RWPE2 (cell line): ENCODE data around the gene EZH2.

Source experiments
- ATAC-seq: fragments of 200-7000 bp; cut with Tn5 transposase; 3 replicates; pipeline ENCODE4 v1.9.1; 2021; ENCODE audit warnings: low read depth
- DNase-seq: peaks from one replicate; pipeline ENCODE4 v3.0.0-alpha.2; 2020; ENCODE audit warnings: low spot score
- H3K27ac ChIP-seq: fragments of 450-650 bp; 2 replicates; pipeline ENCODE4 v1.5.1; 2017; ENCODE audit warnings: mild to moderate bottlenecking; ENCODE audit not compliant: poor library complexity, severe bottlenecking
- H3K27me3 ChIP-seq: fragments of 250-450 bp; sonication (Bioruptor Pico); 2 replicates; pipeline ENCODE4 v1.5.1; 2021; ENCODE audit warnings: mild to moderate bottlenecking, moderate library complexity; ENCODE audit not compliant: insufficient read depth, poor library complexity, severe bottlenecking
- H3K36me3 ChIP-seq: fragments of 250-450 bp; sonication (Bioruptor Pico); 2 replicates; pipeline ENCODE4 v1.5.1; 2020; ENCODE audit warnings: low read depth, mild to moderate bottlenecking, moderate library complexity
- H3K4me1 ChIP-seq: fragments of 250-450 bp; sonication (Bioruptor Pico); 2 replicates; pipeline ENCODE4 v1.5.1; 2021; ENCODE audit warnings: mild to moderate bottlenecking, moderate library complexity; ENCODE audit not compliant: insufficient read depth, poor library complexity, severe bottlenecking
- H3K4me3 ChIP-seq: fragments of 250-450 bp; sonication (Bioruptor Pico); 2 replicates; pipeline ENCODE4 v1.5.1; 2021; ENCODE audit warnings: mild to moderate bottlenecking, moderate library complexity; ENCODE audit not compliant: severe bottlenecking
- H3K9me3 ChIP-seq: fragments of 250-450 bp; sonication (Bioruptor Pico); 2 replicates; pipeline ENCODE4 v1.5.1; 2021; ENCODE audit warnings: mild to moderate bottlenecking, moderate library complexity; ENCODE audit not compliant: severe bottlenecking
- TF ChIP-seq, protein P1 (sequence below): fragments of 450-650 bp; IDR thresholded peaks from one replicate; pipeline ENCODE4 v1.5.1; 2017; ENCODE audit warnings: mild to moderate bottlenecking, moderate library complexity; ENCODE audit not compliant: poor library complexity, severe bottlenecking

EZH2 gene

DNA sequence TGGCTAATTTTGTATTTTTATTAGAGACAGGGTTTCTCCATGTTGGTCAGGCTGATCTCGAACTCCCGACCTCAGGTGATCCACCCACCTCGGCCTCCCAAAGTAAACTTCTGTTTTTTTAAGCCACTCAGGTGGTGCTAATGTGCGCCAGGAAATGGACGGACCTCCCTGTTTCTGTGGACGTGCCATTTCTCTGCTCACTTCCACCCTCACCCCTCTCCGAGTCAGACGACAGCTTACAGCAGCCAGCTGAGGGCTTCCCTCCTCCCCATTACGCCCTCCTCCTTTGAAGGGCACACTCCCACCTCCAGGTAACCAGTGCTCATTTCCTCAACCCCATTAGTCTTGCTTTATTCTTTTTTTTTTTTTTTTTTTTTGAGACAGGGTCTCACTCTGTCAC is 41.7 kb upstream of the EZH2 start:
- Histone ChIP-seq H3K36me3 (no peaks in the 10 kb centered on the region), H3K9me3 (no peaks in the 10 kb centered on the region), H3K4me3 (no peak overlapping the region), H3K27me3 (no peaks in the 10 kb centered on the region), H3K27ac (no peak overlapping the region), H3K4me1 (no peaks in the 10 kb centered on the region)
- DNase-seq (no peak), ATAC-seq (no peak)
- TF ChIP-seq, protein P1, sequence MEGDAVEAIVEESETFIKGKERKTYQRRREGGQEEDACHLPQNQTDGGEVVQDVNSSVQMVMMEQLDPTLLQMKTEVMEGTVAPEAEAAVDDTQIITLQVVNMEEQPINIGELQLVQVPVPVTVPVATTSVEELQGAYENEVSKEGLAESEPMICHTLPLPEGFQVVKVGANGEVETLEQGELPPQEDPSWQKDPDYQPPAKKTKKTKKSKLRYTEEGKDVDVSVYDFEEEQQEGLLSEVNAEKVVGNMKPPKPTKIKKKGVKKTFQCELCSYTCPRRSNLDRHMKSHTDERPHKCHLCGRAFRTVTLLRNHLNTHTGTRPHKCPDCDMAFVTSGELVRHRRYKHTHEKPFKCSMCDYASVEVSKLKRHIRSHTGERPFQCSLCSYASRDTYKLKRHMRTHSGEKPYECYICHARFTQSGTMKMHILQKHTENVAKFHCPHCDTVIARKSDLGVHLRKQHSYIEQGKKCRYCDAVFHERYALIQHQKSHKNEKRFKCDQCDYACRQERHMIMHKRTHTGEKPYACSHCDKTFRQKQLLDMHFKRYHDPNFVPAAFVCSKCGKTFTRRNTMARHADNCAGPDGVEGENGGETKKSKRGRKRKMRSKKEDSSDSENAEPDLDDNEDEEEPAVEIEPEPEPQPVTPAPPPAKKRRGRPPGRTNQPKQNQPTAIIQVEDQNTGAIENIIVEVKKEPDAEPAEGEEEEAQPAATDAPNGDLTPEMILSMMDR: no peak

DNA sequence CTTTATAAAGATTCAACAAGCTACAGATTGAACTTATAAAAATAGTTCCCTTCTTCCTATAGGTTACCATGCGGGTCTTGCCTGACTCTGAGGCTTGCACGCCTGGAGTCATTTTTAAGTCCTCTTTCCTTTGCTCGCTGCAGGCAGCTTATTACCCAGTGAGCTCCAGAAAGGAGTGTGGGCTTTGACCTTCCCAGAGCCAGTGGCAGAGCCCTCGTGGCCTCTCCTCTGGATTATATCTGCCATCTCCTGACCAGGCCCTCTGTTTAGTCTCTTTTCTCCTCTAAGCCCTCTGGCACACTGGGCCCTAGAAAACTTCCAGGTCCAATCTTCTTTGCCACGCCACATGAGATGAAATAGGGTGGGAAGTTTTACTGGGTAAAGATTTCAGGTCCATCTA is 39.9 kb upstream of the EZH2 start:
- ATAC-seq (no peak), DNase-seq (no peak)
- Histone ChIP-seq H3K4me1 (no peaks in the 10 kb centered on the region), H3K36me3 (no peaks in the 10 kb centered on the region), H3K27ac (no peak overlapping the region), H3K27me3 (no peaks in the 10 kb centered on the region), H3K9me3 (no peaks in the 10 kb centered on the region), H3K4me3 (no peak overlapping the region)
- TF ChIP-seq, protein P1: no peak

DNA sequence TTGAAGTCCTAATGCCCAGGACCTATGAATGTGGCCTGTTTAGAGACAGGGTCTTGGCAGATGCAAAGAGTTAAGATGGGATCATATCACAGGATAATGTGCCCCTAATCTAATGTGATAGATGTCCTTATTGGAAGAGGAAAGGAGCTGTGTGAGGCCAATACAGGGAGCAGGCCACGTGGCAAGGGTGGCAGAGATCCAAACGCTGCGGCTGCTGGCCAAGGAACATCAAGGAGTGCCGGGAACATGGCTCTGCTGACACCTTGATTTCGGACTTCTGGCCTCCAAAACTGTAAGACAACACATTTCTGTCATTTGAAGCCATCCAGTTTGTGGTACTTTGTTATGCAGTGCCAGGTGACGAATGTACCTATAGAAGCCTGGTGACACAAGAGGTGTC is 37.7 kb upstream of the EZH2 start:
- H3K9me3 ChIP-seq: no peaks in the 10 kb centered on the region
- no peaks in the 10 kb centered on the region for H3K36me3 ChIP-seq
- ATAC-seq (no peak), DNase-seq (no peak)
- H3K27ac ChIP-seq: no peak overlapping the region
- no peak overlapping the region for H3K4me3 ChIP-seq
- no peaks in the 10 kb centered on the region for H3K4me1 ChIP-seq
- H3K27me3 ChIP-seq: no peaks in the 10 kb centered on the region
- TF ChIP-seq, protein P1: no peak

DNA sequence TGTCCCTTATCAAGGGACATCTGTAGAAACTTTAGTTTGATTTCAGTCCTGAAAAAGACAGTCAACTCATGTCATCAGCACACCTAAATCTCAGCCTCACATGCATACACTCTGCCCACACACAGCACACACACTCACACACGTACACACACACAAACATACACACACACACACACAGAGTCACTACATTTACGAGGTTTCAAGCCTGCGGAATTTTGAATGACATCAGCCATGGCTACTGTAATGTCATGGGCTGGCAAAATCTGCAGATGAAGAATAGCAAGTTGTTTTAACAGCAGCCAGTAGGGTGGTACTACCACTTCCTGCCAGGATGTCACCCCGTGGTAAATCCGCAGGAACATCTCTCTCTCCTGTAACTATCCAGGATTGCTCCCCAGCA is 37.1 kb upstream of the EZH2 start:
- DNase-seq (no peak), ATAC-seq (no peak)
- TF ChIP-seq, protein P1: no peak
- H3K36me3 ChIP-seq: no peaks in the 10 kb centered on the region
- H3K4me1 ChIP-seq: no peaks in the 10 kb centered on the region
- no peaks in the 10 kb centered on the region for H3K9me3 ChIP-seq
- no peaks in the 10 kb centered on the region for H3K27me3 ChIP-seq
- no peak overlapping the region for H3K27ac ChIP-seq
- H3K4me3 ChIP-seq: no peak overlapping the region

DNA sequence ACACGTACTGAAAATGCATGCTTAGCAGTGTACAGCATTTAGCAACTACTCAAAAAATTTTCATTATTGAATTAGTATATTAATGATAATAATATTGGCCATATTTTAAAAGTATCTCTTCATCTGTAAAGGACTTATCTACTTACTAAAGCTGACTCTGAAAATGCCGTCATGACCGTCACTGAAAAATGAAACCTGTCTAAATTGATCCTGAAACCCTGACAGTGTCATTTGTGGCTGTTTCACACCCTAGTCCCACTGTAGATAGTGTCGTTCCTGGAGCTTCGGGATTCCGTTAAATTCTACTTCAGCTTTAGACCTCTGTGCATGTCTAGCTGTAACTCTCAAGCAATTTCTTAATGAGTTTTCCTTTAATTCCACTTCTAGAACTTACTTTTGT is 35.8 kb upstream of the EZH2 start:
- ATAC-seq (no peak), DNase-seq (no peak)
- TF ChIP-seq, protein P1: no peak

More for the DNA sequence above, 35.8 kb upstream of the EZH2 start:
- no peak overlapping the region for H3K27ac ChIP-seq
- no peaks in the 10 kb centered on the region for H3K36me3 ChIP-seq
- no peaks in the 10 kb centered on the region for H3K9me3 ChIP-seq
- no peaks in the 10 kb centered on the region for H3K4me1 ChIP-seq
- H3K4me3 ChIP-seq: no peak overlapping the region
- H3K27me3 ChIP-seq: no peaks in the 10 kb centered on the region
